Mesendoderm (in vitro differentiated cells): ENCODE measurements around the gene RAB11FIP4.

Source experiments
- DNase-seq: peaks from one replicate; pipeline ENCODE4 v3.0.0; 2013
- H2AK5ac ChIP-seq: 2 replicates; pipeline ENCODE4 v1.6.1; 2013; ENCODE audit warnings: low read length, inconsistent platforms
- H2BK120ac ChIP-seq: 2 replicates; pipeline ENCODE4 v1.6.1; 2013; ENCODE audit warnings: low read depth, mild to moderate bottlenecking, low read length, moderate library complexity, mixed read lengths
- H2BK15ac ChIP-seq: replicated peaks from 2 replicates; pipeline ENCODE4 v1.6.1; 2013; ENCODE audit warnings: low read depth, mild to moderate bottlenecking, moderate library complexity
- H2BK5ac ChIP-seq: 2 replicates; pipeline ENCODE4 v1.6.1; 2013; ENCODE audit warnings: low read length, inconsistent platforms
- H3K18ac ChIP-seq: 2 replicates; pipeline ENCODE4 v1.6.1; 2013; ENCODE audit warnings: mild to moderate bottlenecking, low read length, mixed read lengths
- H3K23ac ChIP-seq: one replicate; pipeline ENCODE4 v1.6.1; 2013; ENCODE audit warnings: low read length
- H3K27ac ChIP-seq: 2 replicates; pipeline ENCODE4 v1.5.1; 2013; ENCODE audit warnings: low read depth, mild to moderate bottlenecking, inconsistent platforms, low read length, moderate library complexity
- H3K27me3 ChIP-seq: 2 replicates; pipeline ENCODE4 v1.6.1; 2013; ENCODE audit warnings: low read length, control low read depth, mild to moderate bottlenecking, inconsistent platforms; ENCODE audit not compliant: insufficient read depth, poor library complexity
- H3K36me3 ChIP-seq: 2 replicates; pipeline ENCODE4 v1.6.1; 2013; ENCODE audit warnings: low read length, inconsistent platforms; ENCODE audit not compliant: control insufficient read depth, insufficient read depth
- H3K4ac ChIP-seq: one replicate; pipeline ENCODE4 v1.6.1; 2013; ENCODE audit warnings: low read depth, mild to moderate bottlenecking, low read length, moderate library complexity
- H3K4me1 ChIP-seq: 2 replicates; pipeline ENCODE4 v1.6.1; 2013; ENCODE audit warnings: low read depth, low read length, inconsistent platforms; ENCODE audit not compliant: control insufficient read depth
- H3K4me2 ChIP-seq: 2 replicates; pipeline ENCODE4 v1.6.1; 2013; ENCODE audit warnings: low read length
- H3K4me3 ChIP-seq: 2 replicates; pipeline ENCODE4 v1.5.1; 2013; ENCODE audit warnings: mild to moderate bottlenecking, low read length
- H3K56ac ChIP-seq: one replicate; pipeline ENCODE4 v1.6.1; 2013; ENCODE audit warnings: low read length
- H3K79me1 ChIP-seq: 2 replicates; pipeline ENCODE4 v1.6.1; 2013; ENCODE audit warnings: low read length, inconsistent platforms
- H3K79me2 ChIP-seq: 2 replicates; pipeline ENCODE4 v1.6.1; 2013; ENCODE audit warnings: mild to moderate bottlenecking, low read length; ENCODE audit not compliant: control insufficient read depth, insufficient read depth
- H3K9ac ChIP-seq: 2 replicates; pipeline ENCODE4 v1.6.1; 2013; ENCODE audit warnings: low read length, inconsistent platforms
- H4K5ac ChIP-seq: one replicate; pipeline ENCODE4 v1.6.1; 2013; ENCODE audit warnings: low read length
- H4K8ac ChIP-seq: one replicate; pipeline ENCODE4 v1.6.1; 2013; ENCODE audit warnings: low read depth, mild to moderate bottlenecking, control low read depth, low read length, moderate library complexity
- WGBS: extraction: QIAGEN DNeasy Blood & Tissue Kit; methylation state at CpG from one replicate; pipeline ENCODE4 v1.1.7; 2013; ENCODE audit warnings: low lambda C conversion rate, missing lambda C conversion rate; ENCODE audit not compliant: insufficient coverage; ENCODE audit errors: extremely low coverage; 5-methylcytosine and 5-hydroxymethylcytosine counted together

Gene RAB11FIP4

DNA sequence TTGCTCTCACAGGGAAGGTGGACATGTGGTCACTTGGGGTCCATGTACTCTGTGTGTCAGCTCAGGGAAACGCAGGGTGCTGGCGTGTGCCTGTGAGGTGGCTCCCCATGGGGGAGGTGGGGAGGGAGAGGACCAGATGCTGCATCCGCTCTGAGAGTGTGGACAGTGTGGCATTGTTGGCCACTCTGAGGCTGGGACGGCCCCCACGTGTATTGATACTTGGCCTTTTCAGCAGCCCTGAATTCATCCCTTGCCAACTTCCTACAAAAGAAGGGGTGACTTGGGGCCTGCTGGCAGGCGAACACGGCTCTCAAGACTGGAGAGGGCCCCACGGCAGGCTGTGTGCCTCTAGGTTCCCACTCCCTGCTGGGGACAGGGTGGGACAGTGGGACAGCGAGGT, 120.1 kb downstream of the RAB11FIP4 start:
- H2BK120ac ChIP-seq: no peak overlapping the region
- H3K4me3 ChIP-seq: no peak overlapping the region
- no peak overlapping the region for H3K9ac ChIP-seq
- no peak overlapping the region for H2AK5ac ChIP-seq
- H3K27ac ChIP-seq: no peak overlapping the region
- no CpG with 5 or more reads among the region's 9 CpGs for WGBS
- no peaks in the 10 kb centered on the region for H3K27me3 ChIP-seq
- H3K18ac ChIP-seq: no peak overlapping the region
- H2BK5ac ChIP-seq: no peak overlapping the region
- no peak overlapping the region for H3K23ac ChIP-seq
- H4K5ac ChIP-seq: no peak overlapping the region
- H3K56ac ChIP-seq: peak overlapping the region; percentile 17
- no peaks in the 10 kb centered on the region for H3K79me2 ChIP-seq
- H3K36me3 ChIP-seq: no peaks in the 10 kb centered on the region
- DNase-seq: no peak
- H3K4me1 ChIP-seq: peaks cover 2% of the 10 kb centered on the region
- H3K79me1 ChIP-seq: peaks cover 3% of the 10 kb centered on the region
- no peak overlapping the region for H2BK15ac ChIP-seq
- H4K8ac ChIP-seq: no peak overlapping the region
- H3K4ac ChIP-seq: no peak overlapping the region
- H3K4me2 ChIP-seq: no peak overlapping the region

DNA sequence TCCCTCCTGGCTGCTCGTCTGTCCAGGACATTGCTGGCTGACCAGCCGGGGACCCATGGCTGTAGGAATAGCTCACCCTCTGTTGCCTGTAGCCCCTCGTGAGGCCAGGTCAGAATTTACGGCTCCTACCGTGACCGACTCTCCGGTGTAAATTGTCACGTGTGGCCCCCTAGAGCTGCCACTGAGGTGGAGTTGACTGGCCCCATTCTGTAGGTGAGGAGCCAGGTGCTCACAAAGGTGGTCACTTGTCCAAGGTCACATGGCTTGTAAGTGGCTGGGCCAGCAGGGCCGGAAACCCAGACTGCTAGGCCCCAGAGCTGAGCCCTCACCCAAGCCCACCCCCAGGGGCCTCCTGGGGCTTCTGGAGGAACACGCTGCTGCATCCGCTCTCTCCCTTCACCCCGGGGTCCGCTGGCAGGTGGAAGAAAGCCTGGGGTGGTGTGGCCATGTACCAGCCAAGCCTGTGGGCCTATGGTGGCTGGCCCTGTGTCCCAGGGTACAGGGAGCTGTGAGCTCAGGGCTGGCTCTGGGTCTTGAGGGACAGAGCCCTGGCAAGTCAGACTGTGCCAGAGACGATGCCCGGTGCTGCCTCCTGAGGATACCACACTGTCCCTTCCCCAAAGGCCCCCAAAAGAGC, 120.7 kb downstream of the RAB11FIP4 start:
- Histone ChIP-seq H3K4me3 (no peak overlapping the region), H3K79me2 (no peaks in the 10 kb centered on the region), H3K4me2 (no peak overlapping the region), H3K4me1 (peaks cover 2% of the 10 kb centered on the region), H3K79me1 (peaks cover 3% of the 10 kb centered on the region), H3K56ac (peak overlapping the region; percentile 17), H2AK5ac (no peak overlapping the region), H2BK15ac (no peak overlapping the region), H2BK5ac (no peak overlapping the region), H3K36me3 (no peaks in the 10 kb centered on the region), H3K18ac (no peak overlapping the region), H3K27ac (no peak overlapping the region), H4K8ac (no peak overlapping the region), H3K4ac (no peak overlapping the region), H2BK120ac (no peak overlapping the region), H4K5ac (no peak overlapping the region), H3K9ac (no peak overlapping the region), H3K27me3 (no peaks in the 10 kb centered on the region), H3K23ac (no peak overlapping the region)
- DNase-seq: no peak
- no CpG with 5 or more reads among the region's 15 CpGs for WGBS

DNA sequence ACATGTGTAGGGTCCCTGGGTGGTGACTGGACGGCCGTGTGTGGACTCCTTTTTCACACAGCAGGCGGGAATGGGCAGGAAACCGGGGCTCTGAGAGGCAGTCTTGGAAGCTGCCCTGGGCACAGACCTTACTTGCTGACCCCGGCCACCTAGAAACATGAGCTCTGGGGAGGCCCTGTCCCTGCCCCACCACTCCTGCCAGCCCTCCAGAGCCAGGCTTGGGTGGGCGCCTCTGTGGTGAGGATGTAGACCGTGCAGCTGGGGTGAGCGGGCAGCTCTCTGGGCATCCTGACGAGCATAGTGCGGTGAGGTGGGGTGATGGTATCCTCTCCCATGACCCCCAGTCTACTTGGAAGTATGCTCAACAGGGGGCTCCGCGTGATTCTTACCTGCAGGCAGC, 121.3 kb downstream of the RAB11FIP4 start:
- H3K56ac ChIP-seq: no peak overlapping the region
- H3K36me3 ChIP-seq: no peaks in the 10 kb centered on the region
- H3K4ac ChIP-seq: no peak overlapping the region
- no peak overlapping the region for H2BK15ac ChIP-seq
- H3K27me3 ChIP-seq: no peaks in the 10 kb centered on the region
- no peak for DNase-seq
- no peak overlapping the region for H3K4me3 ChIP-seq
- H2BK5ac ChIP-seq: no peak overlapping the region
- peaks cover 3% of the 10 kb centered on the region for H3K79me1 ChIP-seq
- no peak overlapping the region for H3K23ac ChIP-seq
- no peaks in the 10 kb centered on the region for H3K79me2 ChIP-seq
- peaks cover 2% of the 10 kb centered on the region for H3K4me1 ChIP-seq
- no peak overlapping the region for H3K27ac ChIP-seq
- no CpG with 5 or more reads among the region's 12 CpGs for WGBS
- no peak overlapping the region for H3K4me2 ChIP-seq
- H4K5ac ChIP-seq: no peak overlapping the region
- no peak overlapping the region for H3K18ac ChIP-seq
- no peak overlapping the region for H2BK120ac ChIP-seq
- no peak overlapping the region for H4K8ac ChIP-seq
- no peak overlapping the region for H2AK5ac ChIP-seq
- H3K9ac ChIP-seq: no peak overlapping the region

DNA sequence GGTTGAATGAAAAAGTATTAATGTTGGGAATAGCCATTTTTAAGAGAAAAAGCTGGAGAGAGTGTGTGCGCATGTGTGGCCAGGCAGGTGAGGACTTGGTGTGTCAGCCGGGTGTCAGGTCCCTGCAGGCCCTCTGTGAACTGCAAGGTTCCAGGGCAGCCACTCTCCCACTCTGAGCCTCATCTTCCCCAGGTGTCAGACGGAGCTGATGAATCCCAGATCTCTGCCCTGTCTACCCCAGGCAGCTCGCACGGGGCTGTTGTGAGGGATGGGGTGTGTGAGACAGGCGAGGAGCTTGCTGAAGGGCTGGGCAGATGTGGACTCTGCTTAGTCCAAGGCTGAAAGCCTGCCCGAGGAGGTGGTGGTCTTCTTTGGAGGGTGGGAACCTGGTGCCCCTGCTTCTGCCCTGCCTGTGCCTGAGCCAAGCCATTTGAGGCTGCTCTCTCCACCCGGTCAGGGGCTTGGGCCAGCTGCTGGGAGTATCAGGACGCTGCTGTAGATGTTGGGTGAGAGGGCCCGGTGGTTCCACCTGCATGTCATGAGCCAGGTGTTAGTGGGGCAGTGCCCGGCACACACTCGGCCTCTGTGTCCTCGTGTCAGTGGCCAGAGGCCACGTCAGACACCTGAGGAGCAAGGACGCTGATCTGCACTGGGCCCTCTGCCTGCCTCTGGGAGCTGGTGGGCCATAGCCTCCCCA, 122.4 kb downstream of the RAB11FIP4 start:
- Histone ChIP-seq H3K18ac (no peak overlapping the region), H3K4me3 (no peak overlapping the region), H2AK5ac (no peak overlapping the region), H4K8ac (no peak overlapping the region), H3K79me2 (no peaks in the 10 kb centered on the region), H3K4me1 (peaks cover 2% of the 10 kb centered on the region), H3K27me3 (no peaks in the 10 kb centered on the region), H2BK15ac (no peak overlapping the region), H3K27ac (no peak overlapping the region), H3K23ac (no peak overlapping the region), H3K4me2 (no peak overlapping the region), H2BK120ac (no peak overlapping the region), H3K4ac (no peak overlapping the region), H3K36me3 (no peaks in the 10 kb centered on the region), H3K79me1 (peaks cover 3% of the 10 kb centered on the region), H3K9ac (no peak overlapping the region), H4K5ac (no peak overlapping the region), H2BK5ac (no peak overlapping the region), H3K56ac (no peak overlapping the region)
- WGBS: no CpG with 5 or more reads among the region's 15 CpGs
- no peak for DNase-seq

DNA sequence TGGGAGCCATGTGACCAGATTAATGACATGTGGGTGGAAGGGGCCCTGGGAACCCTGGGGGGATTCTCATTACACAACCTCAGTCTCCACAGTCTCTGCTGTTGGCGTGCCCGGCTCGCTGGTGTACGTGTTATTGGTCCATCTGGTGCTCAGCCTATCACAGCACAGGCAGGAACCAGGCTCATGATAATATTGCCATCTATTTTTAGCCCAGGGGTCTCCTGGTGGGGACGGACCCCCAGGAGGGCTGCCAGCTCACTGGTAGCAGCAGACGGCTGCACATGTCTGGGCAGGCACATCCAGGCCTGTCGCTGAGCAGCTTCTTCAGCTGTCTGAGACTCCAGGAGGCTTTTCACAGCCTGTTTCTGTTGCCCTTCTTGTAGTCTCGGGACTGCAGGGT, 123.8 kb downstream of the RAB11FIP4 start:
- WGBS: no CpG with 5 or more reads among the region's 8 CpGs
- no peak overlapping the region for H3K27ac ChIP-seq
- no peak overlapping the region for H3K4me2 ChIP-seq
- no peak overlapping the region for H2AK5ac ChIP-seq
- no peak overlapping the region for H3K56ac ChIP-seq
- DNase-seq: no peak
- no peaks in the 10 kb centered on the region for H3K27me3 ChIP-seq
- no peaks in the 10 kb centered on the region for H3K36me3 ChIP-seq
- H3K23ac ChIP-seq: no peak overlapping the region
- H3K4me1 ChIP-seq: no peaks in the 10 kb centered on the region
- H3K18ac ChIP-seq: no peak overlapping the region
- no peaks in the 10 kb centered on the region for H3K79me2 ChIP-seq
- H2BK15ac ChIP-seq: no peak overlapping the region
- no peak overlapping the region for H2BK5ac ChIP-seq
- H2BK120ac ChIP-seq: no peak overlapping the region
- H4K8ac ChIP-seq: no peak overlapping the region
- H4K5ac ChIP-seq: no peak overlapping the region
- no peak overlapping the region for H3K9ac ChIP-seq
- no peak overlapping the region for H3K4me3 ChIP-seq
- H3K4ac ChIP-seq: no peak overlapping the region
- H3K79me1 ChIP-seq: peaks cover 1% of the 10 kb centered on the region

DNA sequence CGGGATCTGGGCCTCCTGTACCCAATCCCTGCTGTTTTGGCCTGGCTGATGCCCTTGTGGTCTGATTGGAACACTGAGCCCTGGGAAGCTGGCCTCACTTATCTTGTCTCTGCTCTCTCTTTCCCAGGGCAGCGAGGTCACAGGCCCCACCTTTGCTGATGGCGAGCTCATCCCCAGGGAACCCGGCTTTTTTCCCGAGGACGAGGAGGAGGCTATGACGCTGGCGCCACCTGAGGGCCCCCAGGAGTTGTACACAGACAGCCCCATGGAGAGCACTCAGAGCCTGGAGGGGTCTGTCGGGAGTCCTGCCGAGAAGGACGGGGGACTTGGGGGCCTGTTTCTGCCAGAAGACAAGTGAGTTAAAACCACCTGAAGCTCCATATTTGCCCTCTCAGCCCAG, 126.0 kb downstream of the RAB11FIP4 start:
- Histone ChIP-seq H4K8ac (no peak overlapping the region), H3K4me3 (no peak overlapping the region), H3K27ac (no peak overlapping the region), H3K4me2 (no peak overlapping the region), H3K36me3 (no peaks in the 10 kb centered on the region), H2BK120ac (no peak overlapping the region), H2BK5ac (no peak overlapping the region), H4K5ac (no peak overlapping the region), H3K18ac (no peak overlapping the region), H3K79me2 (no peaks in the 10 kb centered on the region), H3K4ac (no peak overlapping the region), H3K23ac (no peak overlapping the region), H3K9ac (no peak overlapping the region), H3K27me3 (no peaks in the 10 kb centered on the region), H3K56ac (no peak overlapping the region), H3K79me1 (no peaks in the 10 kb centered on the region), H2BK15ac (no peak overlapping the region), H3K4me1 (no peaks in the 10 kb centered on the region), H2AK5ac (no peak overlapping the region)
- peak; percentile 75 for DNase-seq
- no CpG with 5 or more reads among the region's 11 CpGs for WGBS
